GM10266 (cell line): ENCODE data around the gene CELF2.

Experiments
- DNase-seq: peaks from one replicate; pipeline ENCODE4 v3.0.0; 2012; ENCODE audit errors: extremely low spot score
- TF ChIP-seq, protein P1 (sequence below): IDR thresholded peaks from 2 replicates; pipeline ENCODE4 v1.5.1; 2012; ENCODE audit warnings: mild to moderate bottlenecking, low read depth; ENCODE audit not compliant: control insufficient read depth, insufficient read depth; ENCODE audit errors: missing control alignments

Gene CELF2

DNA sequence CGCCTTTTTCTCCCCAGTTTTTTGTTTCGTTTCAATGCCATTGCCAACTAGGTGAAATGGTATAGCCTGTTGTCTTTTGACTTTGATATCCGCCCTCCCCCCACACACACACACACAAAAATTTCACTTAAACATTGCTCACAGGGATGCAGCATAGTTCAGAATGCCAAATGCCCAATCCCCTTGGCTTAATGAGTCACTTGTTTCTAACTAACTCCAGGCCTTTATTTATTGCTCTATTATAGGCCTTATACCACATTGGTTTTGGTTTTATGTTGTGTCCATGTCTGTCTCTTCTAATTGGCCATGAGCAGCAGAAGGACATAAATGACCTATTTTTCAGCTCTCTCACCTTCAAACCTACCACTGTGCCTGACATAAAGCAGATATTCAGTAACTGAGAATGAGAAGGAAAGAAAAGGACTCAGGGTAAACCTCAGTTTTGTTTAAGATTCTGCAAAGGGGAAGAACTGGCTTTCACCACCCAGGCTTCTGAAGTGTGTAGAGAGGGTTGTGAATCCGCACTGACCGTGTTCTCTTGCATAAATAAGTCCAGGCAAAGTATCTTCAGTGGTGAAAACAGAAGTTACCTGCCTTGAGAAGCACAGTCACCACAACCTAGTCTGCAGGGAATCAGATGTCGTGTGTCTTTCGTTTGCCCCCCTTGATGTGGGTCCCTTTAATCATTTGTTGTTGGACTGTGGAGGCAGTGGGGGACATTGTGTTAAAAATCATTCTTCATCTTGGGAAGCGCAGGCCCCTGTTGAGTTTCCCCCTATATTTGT, 139.8 kb downstream of the CELF2 start:
- TF ChIP-seq, protein P1, sequence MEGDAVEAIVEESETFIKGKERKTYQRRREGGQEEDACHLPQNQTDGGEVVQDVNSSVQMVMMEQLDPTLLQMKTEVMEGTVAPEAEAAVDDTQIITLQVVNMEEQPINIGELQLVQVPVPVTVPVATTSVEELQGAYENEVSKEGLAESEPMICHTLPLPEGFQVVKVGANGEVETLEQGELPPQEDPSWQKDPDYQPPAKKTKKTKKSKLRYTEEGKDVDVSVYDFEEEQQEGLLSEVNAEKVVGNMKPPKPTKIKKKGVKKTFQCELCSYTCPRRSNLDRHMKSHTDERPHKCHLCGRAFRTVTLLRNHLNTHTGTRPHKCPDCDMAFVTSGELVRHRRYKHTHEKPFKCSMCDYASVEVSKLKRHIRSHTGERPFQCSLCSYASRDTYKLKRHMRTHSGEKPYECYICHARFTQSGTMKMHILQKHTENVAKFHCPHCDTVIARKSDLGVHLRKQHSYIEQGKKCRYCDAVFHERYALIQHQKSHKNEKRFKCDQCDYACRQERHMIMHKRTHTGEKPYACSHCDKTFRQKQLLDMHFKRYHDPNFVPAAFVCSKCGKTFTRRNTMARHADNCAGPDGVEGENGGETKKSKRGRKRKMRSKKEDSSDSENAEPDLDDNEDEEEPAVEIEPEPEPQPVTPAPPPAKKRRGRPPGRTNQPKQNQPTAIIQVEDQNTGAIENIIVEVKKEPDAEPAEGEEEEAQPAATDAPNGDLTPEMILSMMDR = no peak
- DNase-seq = no peak

DNA sequence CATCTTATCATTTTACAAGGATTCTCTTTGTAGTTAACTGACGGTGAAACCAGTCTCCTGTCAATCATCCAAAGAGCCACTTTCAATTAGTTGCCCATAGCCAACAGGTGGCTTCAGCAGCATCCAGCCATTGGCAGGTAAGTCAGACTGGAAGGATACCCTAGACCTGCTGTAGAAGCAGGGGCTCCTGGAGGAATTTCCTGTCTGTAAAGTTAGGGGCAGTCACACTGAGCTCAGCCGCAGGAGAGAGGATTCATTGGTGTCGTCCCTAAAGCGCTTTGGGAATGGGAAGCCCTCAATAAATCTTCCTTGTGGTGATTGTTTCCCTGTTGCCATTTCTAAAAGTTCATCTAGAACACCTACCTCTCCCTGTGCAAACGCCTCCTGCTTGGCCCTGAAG, 140.4 kb downstream of the CELF2 start:
- no peak for DNase-seq
- TF ChIP-seq, protein P1 = no peak

DNA sequence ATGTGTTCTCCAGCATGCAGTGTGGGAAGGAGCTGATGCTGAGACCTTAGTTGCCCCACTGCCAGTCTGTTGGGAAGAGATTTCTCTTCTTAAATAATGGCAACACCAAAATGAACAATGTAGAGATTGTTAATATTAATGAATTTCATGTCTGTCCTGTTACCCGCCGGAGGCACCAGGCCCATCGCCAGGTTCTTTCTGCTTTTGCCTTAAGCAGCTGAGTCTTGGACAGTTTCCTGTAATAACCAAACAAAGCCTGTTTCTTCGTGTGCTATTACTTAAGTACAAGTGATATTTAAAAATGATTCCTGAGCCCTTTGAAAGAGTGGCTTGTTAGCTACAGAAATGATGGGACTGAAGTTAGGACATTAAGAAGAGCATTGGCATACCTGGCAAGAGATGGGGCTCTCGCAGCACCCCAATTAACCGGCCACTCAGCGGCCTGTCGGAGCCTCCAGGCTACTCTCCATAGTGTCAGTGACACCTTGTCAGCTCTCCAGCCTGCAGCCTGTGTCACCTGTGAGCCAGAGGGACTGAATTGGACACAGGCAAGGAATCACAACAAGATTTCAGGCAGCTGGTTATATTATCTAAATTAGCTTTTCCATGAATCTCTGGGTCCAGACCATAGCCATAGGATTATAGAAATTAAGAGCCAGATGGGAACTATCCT, 142.0 kb downstream of the CELF2 start:
- no peak for DNase-seq
- TF ChIP-seq, protein P1 = no peak

DNA sequence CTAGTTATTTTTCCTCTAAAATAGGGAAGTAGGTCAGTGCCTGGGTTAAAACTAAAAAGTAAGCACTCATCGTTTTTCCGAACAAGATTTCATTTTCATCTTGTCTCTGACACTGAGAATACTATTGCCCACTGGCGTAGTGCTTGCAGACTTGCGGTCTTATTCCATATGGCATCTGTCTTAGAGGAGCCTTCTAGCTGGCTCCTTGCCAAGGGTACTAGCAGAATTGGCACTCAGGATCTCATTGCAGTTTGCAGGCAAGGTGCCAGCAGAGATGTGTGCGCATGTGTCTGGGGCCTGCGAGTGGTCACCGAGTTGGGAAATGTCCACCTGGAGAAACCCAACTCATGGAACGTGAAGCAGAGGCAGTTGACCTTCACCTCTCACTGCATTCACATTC, 143.4 kb downstream of the CELF2 start:
- no peak for DNase-seq
- TF ChIP-seq, protein P1 = no peak

DNA sequence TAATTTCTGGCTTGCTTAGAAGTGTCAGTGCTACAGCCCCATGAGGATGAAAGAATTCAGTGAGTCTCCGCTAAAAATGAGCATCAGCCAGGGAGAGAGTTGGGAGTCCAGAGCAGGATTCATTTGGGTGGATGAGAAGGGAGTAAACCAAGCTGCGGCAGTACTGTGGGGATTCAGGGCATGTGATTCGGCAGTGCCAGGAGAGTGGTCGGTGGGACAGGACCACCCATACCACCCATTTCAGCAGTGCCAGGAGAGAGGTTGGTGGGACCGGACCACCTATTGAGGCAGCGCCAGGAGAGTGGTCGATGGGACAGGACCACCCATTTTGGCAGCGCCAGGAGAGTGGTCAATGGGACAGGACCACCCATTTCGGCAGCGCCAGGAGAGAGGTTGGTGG, 144.2 kb downstream of the CELF2 start:
- TF ChIP-seq, protein P1 = no peak
- DNase-seq = no peak

DNA sequence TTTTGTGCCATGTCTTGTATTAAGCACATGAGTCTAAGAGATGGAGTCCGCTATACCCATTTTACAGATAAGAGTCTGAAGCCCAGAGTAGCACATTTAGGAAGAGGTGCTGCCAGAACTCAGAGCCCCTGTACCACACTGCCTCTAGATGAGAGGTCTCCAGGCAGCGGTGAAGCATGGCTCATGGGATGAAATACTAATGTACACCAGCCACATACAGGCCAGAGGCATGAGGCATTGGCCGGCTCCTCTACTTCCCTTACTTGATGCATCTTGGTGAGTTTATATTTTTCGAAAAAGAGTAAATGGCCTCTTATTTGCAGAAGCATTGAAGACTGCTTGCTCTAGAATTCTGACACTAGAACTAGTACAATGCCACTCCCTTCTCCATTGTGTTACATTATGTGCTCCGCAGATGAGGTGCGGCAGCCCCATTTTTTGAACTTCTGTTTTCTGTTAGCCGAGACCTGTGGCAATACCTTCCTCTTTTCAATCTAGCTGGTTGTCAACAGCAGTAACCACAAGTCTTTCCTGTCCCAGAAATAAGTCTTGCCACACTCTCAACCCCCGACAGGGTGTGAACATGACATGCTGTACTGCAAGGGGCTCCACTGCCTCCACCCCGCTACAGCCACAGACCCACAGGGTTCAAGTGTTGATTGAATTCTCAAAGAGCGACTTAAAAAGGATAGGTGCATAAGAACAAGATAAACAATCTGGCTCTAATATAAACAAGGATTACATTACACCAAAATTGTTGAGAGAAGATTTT, 145.3 kb downstream of the CELF2 start:
- TF ChIP-seq, protein P1 = no peak
- peak; percentile 78 for DNase-seq
